ENCODE data around the gene GNAS-AS1.

The GNAS-AS1 gene

GRCh38 chr20:58850693-58851174, at the start of gene GNAS-AS1:
Gene GNAS-AS1 (minus strand): TSS chr20:58850902.
- DNase-seq (ENCODE audit: low read depth), result peak; percentile 93
- TF ChIP-seq CTCF (conservative IDR thresholded peaks at IDR 0.05; ENCODE audit: low read depth, low read length), result no peak
- H3K4me3 ChIP-seq (ENCODE audit: low read depth, low read length), result peak within 1 kb of the TSS; percentile 74

GRCh38 chr20:58900397-58900796, 49.7 kb upstream of the GNAS-AS1 start:
- DNase-seq (ENCODE audit: low read depth), result no peak
- TF ChIP-seq CTCF (conservative IDR thresholded peaks at IDR 0.05; ENCODE audit: low read depth, low read length), result no peak
- no peak overlapping the region for H3K4me3 ChIP-seq (ENCODE audit: low read depth, low read length)

- DNase-seq (ENCODE audit: low read depth), result no peak
- no peak for TF ChIP-seq CTCF (conservative IDR thresholded peaks at IDR 0.05; ENCODE audit: low read depth, low read length)
- H3K4me3 ChIP-seq (ENCODE audit: low read depth, low read length), result no peak overlapping the region
Observed at GRCh38 chr20:58899512-58899911, 48.8 kb upstream of the GNAS-AS1 start.

- TF ChIP-seq CTCF (conservative IDR thresholded peaks at IDR 0.05; ENCODE audit: low read depth, low read length), result no peak
- H3K4me3 ChIP-seq (ENCODE audit: low read depth, low read length), result no peak overlapping the region
- no peak for DNase-seq (ENCODE audit: low read depth)
Observed at GRCh38 chr20:58898629-58899408, 48.1 kb upstream of the GNAS-AS1 start.

- TF ChIP-seq CTCF (conservative IDR thresholded peaks at IDR 0.05; ENCODE audit: low read depth, low read length), result no peak
- no peak for DNase-seq (ENCODE audit: low read depth)
- no peak overlapping the region for H3K4me3 ChIP-seq (ENCODE audit: low read depth, low read length)
Observed at GRCh38 chr20:58897488-58897887, 46.8 kb upstream of the GNAS-AS1 start.

GRCh38 chr20:58896820-58897219, 46.1 kb upstream of the GNAS-AS1 start:
- TF ChIP-seq CTCF (conservative IDR thresholded peaks at IDR 0.05; ENCODE audit: low read depth, low read length), result no peak
- DNase-seq (ENCODE audit: low read depth), result no peak
- H3K4me3 ChIP-seq (ENCODE audit: low read depth, low read length), result no peak overlapping the region
